Naive thymus-derived CD8-positive, alpha-beta T cell (primary cell): ENCODE results near the gene ANKRD35. TPM values are rescaled to one million over a fixed set of nuclear protein-coding genes. Genes with fewer than 3 reads are reported as not detected.
"Not testable (repeated sequence)": the region's sequence is repeated elsewhere in the genome, so short reads cannot be mapped to it uniquely, and the experiment has no call there.

Experiments used
- ATAC-seq, 2 donors: fragments of 150-1000 bp; cut with Tn5 transposase in 1 of 2; sonication (Bioruptor Pico), chemical (Tn5 transposase) in 1 of 2; 1 replicate in 1 of 2; 2 replicates in 1 of 2; pipeline ENCODE4 v1.10.0; 2021; ENCODE audit warnings: mild to moderate bottlenecking in 2 of 2, moderate library complexity in 2 of 2
- POLR2A ChIA-PET: fragments of 350-600 bp; sonication (Branson Sonifier 250); formaldehyde crosslinking; loops from one replicate; lab custom pipeline; 2021; ENCODE audit warnings: antibody characterized with exemption; lab: Charles Lee
- DNase-seq, 10 donors: peaks; one replicate each; pipeline versions ENCODE4 v3.0.0 to v3.0.0-alpha.2; 2020 to 2022
- H3K27ac Mint-ChIP-seq, 10 donors: one replicate each; pipeline ENCODE4 v1.8.0; 2020 to 2022; ENCODE audit warnings: mild to moderate bottlenecking in 10 of 10, mixed read lengths in 10 of 10, moderate library complexity in 4 of 10, inconsistent platforms in 1 of 10
- H3K27me3 Mint-ChIP-seq, 5 donors: one replicate each; pipeline ENCODE4 v1.8.0; 2021 to 2022; ENCODE audit warnings: mixed read lengths in 5 of 5
- H3K36me3 Mint-ChIP-seq, 3 donors: one replicate each; pipeline ENCODE4 v1.8.0; 2020 to 2022; ENCODE audit warnings: mixed read lengths in 3 of 3, mild to moderate bottlenecking in 2 of 3, inconsistent platforms in 1 of 3
- H3K4me1 Mint-ChIP-seq, 4 donors: one replicate each; pipeline ENCODE4 v1.8.0; 2021 to 2022; ENCODE audit warnings: mixed read lengths in 4 of 4
- H3K4me3 Mint-ChIP-seq, 10 donors: one replicate each; pipeline ENCODE4 v1.8.0; 2020 to 2022; ENCODE audit warnings: mild to moderate bottlenecking in 10 of 10, mixed read lengths in 10 of 10, moderate library complexity in 6 of 10, inconsistent platforms in 1 of 10
- H3K9me3 Mint-ChIP-seq, 9 donors: one replicate each; pipeline ENCODE4 v1.8.0; 2020 to 2022; ENCODE audit warnings: mixed read lengths in 9 of 9, mild to moderate bottlenecking in 3 of 9, inconsistent platforms in 1 of 9, moderate library complexity in 1 of 9
- polyA plus RNA-seq, 3 donors: library from polyadenylated mRNA; unstranded; fragments of 300-500 nt; fragmentation: Illumina TruSeq; gene quantifications; one replicate each; pipeline ENCODE4 v1.2.3, GENCODE V29; 2021
- total RNA-seq, 8 experiments: library from RNA in 2 of 8; stranded (reverse) in 2 of 8; gene quantifications; one replicate each; pipeline ENCODE4 v1.2.3 and lab custom pipeline; 2021 to 2026

ANKRD35 gene, protein sequence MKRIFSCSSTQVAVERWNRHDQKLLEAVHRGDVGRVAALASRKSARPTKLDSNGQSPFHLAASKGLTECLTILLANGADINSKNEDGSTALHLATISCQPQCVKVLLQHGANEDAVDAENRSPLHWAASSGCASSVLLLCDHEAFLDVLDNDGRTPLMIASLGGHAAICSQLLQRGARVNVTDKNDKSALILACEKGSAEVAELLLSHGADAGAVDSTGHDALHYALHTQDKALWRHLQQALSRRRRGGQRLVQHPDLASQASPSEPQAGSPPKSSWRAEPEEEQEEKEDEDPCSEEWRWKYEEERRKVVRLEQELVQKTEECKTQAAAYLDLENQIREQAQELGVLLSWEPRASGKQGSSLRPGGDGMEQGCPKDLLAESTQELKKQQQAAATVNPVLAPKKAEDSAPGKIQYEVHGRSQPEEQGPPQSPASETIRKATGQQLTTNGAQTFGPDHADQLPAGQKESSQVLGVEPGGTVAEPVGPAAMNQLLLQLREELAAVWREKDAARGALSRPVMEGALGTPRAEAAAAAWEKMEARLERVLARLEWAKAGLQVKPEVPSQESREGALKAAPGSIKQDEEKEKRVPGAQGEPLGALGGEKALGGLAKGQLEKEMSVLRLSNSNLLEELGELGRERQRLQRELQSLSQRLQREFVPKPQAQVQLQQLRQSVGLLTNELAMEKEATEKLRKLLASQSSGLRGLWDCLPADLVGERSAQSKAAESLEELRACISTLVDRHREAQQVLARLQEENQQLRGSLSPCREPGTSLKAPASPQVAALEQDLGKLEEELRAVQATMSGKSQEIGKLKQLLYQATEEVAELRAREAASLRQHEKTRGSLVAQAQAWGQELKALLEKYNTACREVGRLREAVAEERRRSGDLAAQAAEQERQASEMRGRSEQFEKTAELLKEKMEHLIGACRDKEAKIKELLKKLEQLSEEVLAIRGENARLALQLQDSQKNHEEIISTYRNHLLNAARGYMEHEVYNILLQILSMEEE
- total RNA-seq, result not detected
- under 1 TPM; 0.27 to 0.57 (median 0.42) TPM for polyA plus RNA-seq
- total RNA-seq (lab: John Stamatoyannopoulos, UW), result 0 to 0.26 (median 0.11) reads per million in 6 experiments

DNA sequence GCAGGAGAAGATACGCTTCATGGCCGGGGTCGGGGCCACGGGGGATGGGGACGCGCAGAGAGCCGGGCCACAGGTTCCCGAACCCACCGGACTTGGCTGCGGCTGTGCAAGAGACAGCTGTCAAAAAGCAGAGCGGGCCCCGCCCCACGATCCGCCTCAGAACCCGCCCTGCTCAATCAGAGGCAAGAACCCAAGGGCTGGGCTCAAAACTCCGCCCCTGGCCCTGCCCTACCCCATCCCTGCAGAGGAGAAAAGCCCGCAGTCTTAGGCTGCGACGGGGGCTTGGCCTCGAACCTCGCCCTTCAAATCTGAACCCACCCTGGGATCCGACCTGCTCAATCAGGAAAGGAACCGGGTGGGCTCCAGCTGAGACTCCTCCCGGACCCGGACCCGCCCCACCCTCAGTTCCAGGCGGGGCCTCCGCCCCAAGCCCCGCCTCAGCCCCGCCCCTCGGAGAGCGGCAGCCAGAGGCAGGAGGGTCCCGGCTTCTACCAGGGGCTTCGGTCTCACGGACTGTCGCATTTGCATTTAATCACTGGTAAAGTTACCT, at the start of gene ANKRD35:
ANKRD35 (minus strand) TSS at position 129 of the 550 bp plus-strand sequence; CDS start at position 21, 108 bp downstream.
- peak within 1 kb of the TSS in 3 of 10 donors; percentile 10 to 74 (median 62) for H3K27ac Mint-ChIP-seq

DNA sequence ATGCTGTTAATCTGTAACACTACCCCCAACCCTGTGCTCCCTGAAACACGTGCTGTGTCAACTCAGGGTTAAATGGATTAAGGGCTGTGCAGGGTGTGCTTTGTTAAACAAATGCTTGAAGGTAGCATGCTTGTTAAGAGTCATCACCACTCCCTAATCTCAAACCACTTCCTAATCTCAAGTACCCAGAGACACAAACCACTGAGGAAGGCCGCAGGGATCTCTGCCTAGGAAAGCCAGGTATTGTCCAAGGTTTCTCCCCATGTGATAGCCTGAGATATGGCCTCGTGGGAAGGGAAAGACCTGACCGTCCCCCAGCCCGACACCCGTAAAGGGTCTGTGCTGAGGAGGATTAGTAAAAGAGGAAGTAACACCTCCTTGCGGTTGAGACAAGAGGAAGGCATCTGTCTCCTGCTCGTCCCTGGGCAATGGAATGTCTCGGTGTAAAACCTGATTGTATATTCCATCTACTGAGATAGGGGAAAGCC, 46.9 kb upstream of the ANKRD35 start:
- H3K36me3 Mint-ChIP-seq, result peaks cover 3 to 43% (median 10%) of the 10 kb centered on the region in 3 donors
- H3K27me3 Mint-ChIP-seq, H3K9me3 Mint-ChIP-seq, ATAC-seq: not testable (repeated sequence)
- peaks cover 7 to 30% (median 30%) of the 10 kb centered on the region in 4 donors for H3K4me1 Mint-ChIP-seq
- POLR2A ChIA-PET, result interaction anchor here (0.6 to 2.6 kb wide), 6 partner anchors 13 to 57 kb away, joined by 4 to 13 read pairs (median 5); partner anchors contain the start of genes ANKRD34A, LIX1L, PEX11B and POLR3GL
- peak in 3 of 10 donors; percentile 29 to 48 (median 29) for DNase-seq
- peak overlapping the region; percentile 19 to 80 (median 67) for H3K4me3 Mint-ChIP-seq
- peak overlapping the region; percentile 71 to 95 (median 93) for H3K27ac Mint-ChIP-seq

More for the DNA sequence above, at the start of gene ANKRD35:
- Mint-ChIP-seq H3K4me1 (peaks cover 10 to 18% (median 14%) of the 10 kb centered on the region in 4 donors), H3K36me3 (no peaks in the 10 kb centered on the region), H3K9me3 (no peaks in the 10 kb centered on the region), H3K27me3 (peaks cover 3 to 26% (median 17%) of the 10 kb centered on the region in 5 donors), H3K4me3 (peak within 1 kb of the TSS; percentile 72 to 91 (median 84))
- POLR2A ChIA-PET, result interaction anchor here (0.7 to 1.5 kb wide), 5 partner anchors 27 to 132 kb away, joined by 4 to 8 read pairs (median 4); partner anchors contain the start of genes NUDT17, PEX11B, PIAS3 and RBM8A
- peak; percentile 74 to 90 (median 85) for DNase-seq
- peak; percentile 99 for ATAC-seq

DNA sequence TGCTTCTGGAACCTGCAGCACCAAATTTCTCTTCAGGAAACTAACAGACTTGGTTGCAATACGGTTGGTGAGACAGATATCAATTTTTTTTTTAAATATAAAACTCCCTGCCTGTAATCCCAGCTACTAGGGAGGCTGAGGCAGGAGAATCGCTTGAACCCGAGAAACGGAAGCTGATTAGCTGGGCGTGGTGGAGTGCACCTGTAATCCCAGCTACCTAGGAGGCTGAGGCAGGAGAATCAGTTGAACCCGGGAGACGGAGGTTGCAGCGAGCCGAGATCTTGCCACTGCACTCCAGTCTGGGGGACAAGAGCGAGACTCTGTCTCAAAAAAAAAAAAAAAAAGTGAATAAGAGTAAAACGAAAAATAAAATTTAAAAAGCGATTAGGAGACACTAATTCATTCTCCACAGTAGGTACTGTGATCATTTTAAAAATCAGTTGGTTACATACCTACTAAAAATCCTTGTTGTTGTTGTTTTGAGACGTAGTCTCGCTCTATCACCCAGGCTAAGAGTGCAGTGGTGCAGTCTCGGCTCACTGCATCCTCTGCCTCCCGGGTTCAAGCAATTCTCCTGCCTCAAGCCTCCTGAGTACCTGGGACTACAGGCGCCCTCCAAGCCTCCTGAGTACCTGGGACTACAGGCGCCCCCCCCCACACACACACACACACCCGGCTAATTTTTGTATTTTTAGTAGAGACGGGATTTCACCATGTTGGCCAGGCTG, 42.4 kb upstream of the ANKRD35 start:
- ATAC-seq (no peak), DNase-seq (no peak)
- H3K36me3 Mint-ChIP-seq, result peaks cover 0 to 9% (median 5%) of the 10 kb centered on the region in 3 donors
- H3K27me3 Mint-ChIP-seq, result no peaks in the 10 kb centered on the region
- H3K9me3 Mint-ChIP-seq, result no peaks in the 10 kb centered on the region
- POLR2A ChIA-PET, result interaction anchor here (0.7 to 3.9 kb wide), 34 partner anchors 8 to 124 kb away, joined by 3 to 288 read pairs (median 7); partner anchors contain the start of genes ANKRD34A, ITGA10, LIX1L and NUDT17
- H3K4me1 Mint-ChIP-seq, result peaks cover 7 to 26% (median 24%) of the 10 kb centered on the region in 4 donors
- H3K4me3 Mint-ChIP-seq, result peak overlapping the region in 6 of 10 donors; percentile 38 to 87 (median 66)
- peak overlapping the region in 2 of 10 donors; percentile 91 to 94 for H3K27ac Mint-ChIP-seq

DNA sequence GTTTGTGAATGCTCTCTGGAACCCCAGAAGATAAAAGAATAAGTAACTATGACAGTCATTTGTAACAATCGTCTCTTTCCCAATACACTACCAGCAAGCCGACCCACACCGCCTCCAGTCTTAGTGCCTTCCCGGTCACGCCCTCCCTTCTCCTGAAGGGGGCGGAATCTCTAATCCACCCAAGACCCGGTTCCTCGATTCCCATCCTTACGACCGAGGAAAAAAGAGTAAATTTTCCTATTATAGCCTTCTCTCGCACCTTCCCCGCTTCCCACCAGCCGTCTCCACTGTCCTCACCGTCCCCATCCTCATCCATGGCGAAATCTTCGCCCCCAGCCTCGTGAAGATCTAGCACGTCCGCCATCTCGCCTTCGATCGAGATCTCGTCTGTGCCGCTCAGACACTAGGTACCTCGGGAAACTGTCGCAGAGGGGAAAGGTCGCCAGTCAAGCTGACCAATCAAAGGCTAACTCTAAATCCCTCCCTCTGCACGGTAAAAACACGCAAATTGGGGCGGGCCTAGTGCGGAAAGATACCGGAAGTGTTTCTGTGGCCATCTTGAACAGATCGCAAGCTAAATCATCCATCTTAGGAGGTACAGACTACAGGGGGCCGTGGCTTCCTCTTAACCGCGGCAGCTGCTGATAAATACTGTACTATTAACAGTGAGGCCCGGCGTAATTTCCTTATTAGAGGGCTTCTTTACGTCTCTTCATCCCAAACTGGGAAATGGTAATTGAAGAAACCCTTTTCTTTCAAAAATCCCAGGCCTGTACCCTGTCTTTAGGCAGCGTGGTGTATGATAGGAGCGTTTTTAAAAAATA, 41.6 kb upstream of the ANKRD35 start, which contains the start of gene RBM8A:
RBM8A (minus strand) TSS at position 422 of the 824 bp plus-strand sequence; CDS start at position 364, 58 bp downstream.
- ATAC-seq, result peak; percentile 94 to 96
- DNase-seq, result peak; percentile 72 to 98 (median 95)
- peak within 1 kb of the TSS in 3 of 10 donors; percentile 43 to 80 (median 52) for H3K4me3 Mint-ChIP-seq
- H3K36me3 Mint-ChIP-seq, result peaks cover 0 to 17% (median 5%) of the 10 kb centered on the region in 3 donors
- H3K27me3 Mint-ChIP-seq, result no peaks in the 10 kb centered on the region
- H3K27ac Mint-ChIP-seq, result peak within 1 kb of the TSS in 2 of 10 donors; percentile 91 to 94
- H3K4me1 Mint-ChIP-seq, result peaks cover 7 to 18% (median 16%) of the 10 kb centered on the region in 4 donors
- POLR2A ChIA-PET, result interaction anchor here (0.5 to 3.9 kb wide), 37 partner anchors 9 to 125 kb away, joined by 3 to 288 read pairs (median 7); partner anchors contain the start of genes ANKRD34A, ITGA10, LIX1L and NUDT17
- H3K9me3 Mint-ChIP-seq, result no peaks in the 10 kb centered on the region

DNA sequence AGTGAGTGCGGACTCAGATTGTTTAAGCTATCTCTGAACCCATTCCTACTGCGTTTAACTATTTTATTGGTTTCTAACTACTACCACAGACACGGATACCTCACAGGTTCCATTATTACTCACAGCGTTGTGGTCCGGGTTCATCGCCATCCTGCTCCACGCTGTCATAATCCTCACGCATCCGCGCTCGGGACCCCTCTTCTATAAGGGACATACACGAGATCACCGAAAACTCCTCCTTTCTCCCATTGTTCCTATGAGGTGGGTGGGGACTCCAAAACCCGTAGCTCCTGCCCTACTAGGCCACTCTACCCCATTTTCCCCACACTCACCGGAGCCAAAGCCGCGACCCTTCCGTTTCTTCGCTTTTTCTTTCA, 41.0 kb upstream of the ANKRD35 start:
- ATAC-seq, result no peak
- H3K4me1 Mint-ChIP-seq, result peaks cover 7 to 14% (median 11%) of the 10 kb centered on the region in 4 donors
- no peaks in the 10 kb centered on the region for H3K9me3 Mint-ChIP-seq
- no peaks in the 10 kb centered on the region for H3K27me3 Mint-ChIP-seq
- H3K27ac Mint-ChIP-seq, result no peak overlapping the region
- H3K36me3 Mint-ChIP-seq, result peaks cover 0 to 19% (median 5%) of the 10 kb centered on the region in 3 donors
- H3K4me3 Mint-ChIP-seq, result no peak overlapping the region
- no peak for DNase-seq
- POLR2A ChIA-PET, result interaction anchor here (0.6 to 3.9 kb wide), 19 partner anchors 8 to 109 kb away, joined by 3 to 288 read pairs (median 8); partner anchors contain the start of genes ANKRD34A, ITGA10, LIX1L and PEX11B

DNA sequence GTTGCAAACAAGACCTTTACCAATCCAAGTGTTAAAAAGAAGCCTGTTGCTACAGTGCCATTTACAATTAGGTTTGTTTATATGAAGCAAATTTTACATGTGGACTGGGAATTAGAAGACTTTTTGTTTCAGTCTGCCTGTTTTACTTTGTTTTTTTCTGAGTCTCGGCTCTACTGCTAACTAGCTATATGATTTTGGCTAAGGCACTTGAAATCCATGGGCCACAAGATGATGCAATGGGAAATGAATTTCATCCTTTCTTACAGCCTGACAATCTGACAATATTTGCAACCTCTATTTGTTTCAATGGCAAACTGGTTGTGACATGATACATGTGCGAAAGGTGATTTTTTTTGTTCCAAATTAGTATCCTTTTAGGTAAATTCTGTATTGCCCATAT, 36.6 kb upstream of the ANKRD35 start:
- ATAC-seq (no peak), DNase-seq (no peak)
- H3K27ac Mint-ChIP-seq, result peak overlapping the region in 1 of 10 donors; percentile 18
- no peaks in the 10 kb centered on the region for H3K27me3 Mint-ChIP-seq
- no peak overlapping the region for H3K4me3 Mint-ChIP-seq
- H3K9me3 Mint-ChIP-seq, result no peaks in the 10 kb centered on the region
- POLR2A ChIA-PET, result interaction anchor here (1.0 to 6.7 kb wide), 3 partner anchors 8 to 64 kb away, joined by 4 to 117 read pairs (median 6); partner anchors contain the start of genes ANKRD34A, LIX1L, PIAS3 and POLR3GL
- peaks cover 0 to 22% (median 5%) of the 10 kb centered on the region in 3 donors for H3K36me3 Mint-ChIP-seq
- H3K4me1 Mint-ChIP-seq, result peaks cover 17 to 35% (median 32%) of the 10 kb centered on the region in 4 donors

DNA sequence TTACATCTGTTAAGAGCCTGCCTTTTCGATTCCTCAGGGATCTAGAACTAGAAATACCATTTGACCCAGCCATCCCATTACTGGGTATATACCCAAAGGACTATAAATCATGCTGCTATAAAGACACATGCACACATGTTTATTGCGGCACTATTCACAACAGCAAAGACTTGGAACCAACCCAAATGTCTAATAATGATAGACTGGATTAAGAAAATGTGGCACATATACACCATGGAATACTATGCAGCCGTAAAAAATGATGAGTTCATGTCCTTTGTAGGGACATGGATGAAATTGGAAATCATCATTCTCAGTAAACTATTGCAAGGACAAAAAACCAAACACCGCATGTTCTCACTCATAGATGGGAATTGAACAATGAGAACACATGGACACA, 34.6 kb upstream of the ANKRD35 start:
- POLR2A ChIA-PET, result interaction anchor here (3.1 to 6.7 kb wide), 2 partner anchors 40 to 61 kb away, joined by 34 to 117 read pairs; partner anchors contain the start of genes ANKRD34A, LIX1L, PIAS3 and POLR3GL
- not testable (repeated sequence) for ATAC-seq, H3K27me3 Mint-ChIP-seq, H3K9me3 Mint-ChIP-seq, DNase-seq
- Mint-ChIP-seq H3K4me3 (peak overlapping the region; percentile 72 to 94 (median 90)), H3K36me3 (peaks cover 0 to 38% (median 3%) of the 10 kb centered on the region in 3 donors), H3K4me1 (peaks cover 21 to 48% (median 44%) of the 10 kb centered on the region in 4 donors), H3K27ac (peak overlapping the region in 8 of 10 donors; percentile 52 to 96 (median 83))

DNA sequence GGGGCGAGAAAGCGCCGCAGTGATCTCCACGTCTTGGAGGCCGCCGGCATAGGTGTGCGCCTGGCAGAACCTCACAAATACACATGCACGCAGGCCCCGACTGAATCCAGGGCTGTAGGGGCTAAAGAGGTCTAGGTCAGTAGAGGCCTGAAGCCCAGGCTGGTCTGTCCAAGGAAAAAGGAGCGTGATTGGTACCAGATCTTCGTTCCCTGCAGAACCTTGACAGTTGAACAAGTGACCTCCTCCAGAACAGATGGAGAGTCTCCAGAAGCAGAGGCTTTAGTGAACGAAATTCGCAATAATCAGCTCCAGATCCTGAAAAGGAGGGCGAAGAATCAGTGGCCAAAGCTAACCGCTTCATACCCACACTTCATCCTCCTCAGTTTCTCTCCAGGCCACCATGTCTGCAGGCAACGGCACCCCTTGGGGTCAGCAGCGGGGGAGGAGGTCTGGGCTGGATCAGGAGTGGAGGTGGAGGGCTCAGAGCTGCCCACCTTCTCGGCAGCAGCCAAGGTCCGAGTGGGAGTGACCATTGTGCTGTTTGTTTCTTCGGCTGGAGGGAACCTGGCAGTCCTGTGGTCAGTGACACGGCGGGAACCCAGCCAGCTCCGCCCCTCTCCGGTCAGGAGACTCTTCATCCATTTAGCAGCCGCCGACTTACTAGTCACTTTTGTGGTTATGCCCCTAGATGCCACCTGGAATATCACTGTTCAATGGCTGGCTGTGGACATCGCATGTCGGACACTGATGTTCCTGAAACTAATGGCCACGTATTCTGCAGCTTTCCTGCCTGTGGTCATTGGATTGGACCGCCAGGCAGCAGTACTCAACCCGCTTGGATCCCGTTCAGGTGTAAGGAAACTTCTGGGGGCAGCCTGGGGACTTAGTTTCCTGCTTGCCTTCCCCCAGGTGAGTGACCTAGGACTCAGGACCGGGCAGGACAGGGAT, 33.6 kb upstream of the ANKRD35 start:
- peak in 1 of 10 donors; percentile 14 for DNase-seq
- Mint-ChIP-seq H3K4me3 (peak overlapping the region; percentile 87 to 94 (median 92)), H3K4me1 (peaks cover 25 to 52% (median 48%) of the 10 kb centered on the region in 4 donors), H3K36me3 (peaks cover 0 to 45% (median 3%) of the 10 kb centered on the region in 3 donors), H3K9me3 (no peaks in the 10 kb centered on the region), H3K27ac (peak overlapping the region; percentile 91 to 97 (median 96)), H3K27me3 (no peaks in the 10 kb centered on the region)
- ATAC-seq, result peak; percentile 9 to 24
- POLR2A ChIA-PET, result interaction anchor here (0.6 to 6.7 kb wide), 16 partner anchors 8 to 118 kb away, joined by 3 to 117 read pairs (median 6); partner anchors contain the start of genes ANKRD34A, ANKRD35, LIX1L and PIAS3
